Stimulated activated CD4-positive, alpha-beta T cell treated with anti-CD3 and anti-CD28 coated beads, TNF-alpha, amount 100 ng/mL, for 48 hours (primary cell): ENCODE results near the gene PPP1R8.
"Not testable (repeated sequence)": the region's sequence is repeated elsewhere in the genome, so short reads cannot be mapped to it uniquely, and the experiment has no call there.

ENCODE experiments used
- DNase-seq, 3 donors: peaks; one replicate each; pipeline ENCODE4 v3.0.0-alpha.2; 2020; ENCODE audit warnings: low read depth in 3 of 3

Gene PPP1R8

DNA sequence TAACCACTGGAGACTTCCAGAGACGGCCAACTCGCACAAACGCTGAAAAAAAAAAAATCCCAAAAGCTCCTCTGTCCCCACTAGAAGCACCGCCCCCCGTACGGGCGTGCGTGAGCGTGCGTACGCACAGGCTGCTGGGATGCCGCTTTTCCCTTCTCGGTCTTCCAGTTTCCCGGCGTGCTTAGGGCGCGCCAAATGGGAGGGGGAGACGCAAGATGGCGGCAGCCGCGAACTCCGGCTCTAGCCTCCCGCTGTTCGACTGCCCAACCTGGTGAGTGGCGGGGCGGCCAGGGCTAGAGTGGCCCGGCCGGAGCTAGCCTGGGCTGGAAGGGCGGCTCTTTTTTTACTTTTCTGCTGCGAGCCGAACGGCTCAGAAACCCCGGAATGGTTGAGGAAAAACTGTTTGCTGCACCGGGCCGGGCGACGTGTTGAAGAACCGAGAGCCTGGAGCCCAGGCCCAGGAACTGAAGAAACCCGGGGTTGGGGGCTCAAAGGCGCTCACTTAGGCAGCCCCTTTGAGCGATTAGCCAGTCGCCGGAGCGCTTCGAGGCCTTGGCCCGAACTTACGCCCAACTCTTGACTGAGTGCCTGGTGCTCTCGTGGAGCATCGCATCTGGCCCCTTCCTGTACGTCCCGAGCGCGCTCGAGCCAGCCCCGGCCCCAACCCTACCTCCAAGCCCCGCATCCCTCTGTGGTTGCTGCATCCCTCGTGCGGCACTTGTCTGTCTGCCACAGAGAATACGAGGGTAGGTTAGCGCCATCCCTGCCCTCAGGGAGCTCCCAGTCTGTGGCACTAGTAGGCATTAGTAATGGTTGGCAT lies at the start of gene PPP1R8:
Gene PPP1R8, plus strand, starts transcription at position 162 of the 820 bp plus-strand sequence. Its CDS starts 54 bp downstream, at position 216.
- DNase-seq, result peak; percentile 80 to 86 (median 85)

DNA sequence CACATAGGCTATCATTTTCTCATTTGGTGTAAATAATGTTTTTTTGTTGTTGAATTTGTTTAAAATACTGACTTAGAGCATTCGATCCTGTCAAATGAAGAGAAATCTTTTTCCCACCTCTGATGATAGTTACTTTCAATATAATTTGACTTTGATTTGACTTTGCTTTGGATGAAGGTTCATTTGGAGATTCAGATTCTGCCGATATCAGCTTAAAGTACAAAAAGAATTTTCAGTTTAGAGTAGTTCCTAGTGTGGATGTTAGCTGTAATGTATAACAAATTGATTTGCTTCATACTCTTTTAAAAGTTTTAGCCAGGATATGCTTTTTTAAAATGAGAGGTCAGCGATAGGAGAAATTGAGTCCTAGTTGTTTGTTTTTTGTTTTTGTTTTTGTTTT lies 47.6 kb upstream of the PPP1R8 start:
- DNase-seq, result no peak

DNA sequence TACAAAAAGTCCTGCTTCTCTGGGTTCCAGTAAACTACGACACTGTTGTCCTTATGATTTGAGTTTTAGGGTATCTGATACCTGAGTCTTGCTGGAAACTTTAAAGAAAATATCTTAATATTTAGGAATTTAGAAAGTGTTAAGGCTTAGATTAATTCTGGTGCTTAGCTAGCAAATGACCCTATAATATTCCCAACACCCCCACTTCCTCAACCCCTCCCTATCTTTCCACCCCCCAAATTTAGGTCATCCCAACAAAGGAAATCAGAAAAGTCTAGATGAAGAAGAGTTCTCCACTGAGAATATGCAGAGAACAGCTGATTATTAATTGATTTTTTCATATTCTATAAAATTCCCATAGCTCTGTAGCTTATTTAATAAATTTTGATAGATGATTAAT lies 45.9 kb upstream of the PPP1R8 start:
- no peak for DNase-seq

DNA sequence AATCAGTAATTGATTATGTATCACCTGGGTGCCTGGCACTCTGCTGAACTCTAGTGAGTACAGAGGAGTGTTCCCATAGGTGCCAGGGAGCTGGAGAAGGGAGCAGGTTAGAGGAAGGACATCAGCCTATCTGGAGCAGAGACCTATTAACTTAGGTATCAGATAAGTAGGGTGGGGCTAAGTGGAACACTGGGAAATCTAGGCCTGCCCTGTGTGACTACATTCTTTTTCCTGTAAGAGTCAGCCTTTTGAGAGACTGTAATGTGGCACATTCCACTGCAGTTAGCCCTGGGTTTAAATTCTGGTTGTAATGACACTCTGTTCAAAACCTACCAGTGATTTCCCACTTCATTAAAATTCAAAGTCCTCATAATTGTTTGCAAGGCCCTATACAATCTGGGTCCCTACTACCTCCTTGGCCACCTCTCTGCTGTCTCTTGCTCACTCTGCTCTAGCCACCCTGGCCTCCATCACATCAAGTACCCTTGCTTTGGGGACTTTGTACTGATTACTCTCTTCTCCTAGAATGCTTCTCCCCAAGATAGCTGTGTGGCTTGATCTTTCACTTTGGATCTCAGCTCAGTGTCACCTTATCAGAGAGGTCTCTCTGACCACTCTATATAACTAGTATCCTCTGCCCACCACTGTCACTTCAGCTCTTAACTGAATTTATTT lies 44.7 kb upstream of the PPP1R8 start:
- no peak for DNase-seq

DNA sequence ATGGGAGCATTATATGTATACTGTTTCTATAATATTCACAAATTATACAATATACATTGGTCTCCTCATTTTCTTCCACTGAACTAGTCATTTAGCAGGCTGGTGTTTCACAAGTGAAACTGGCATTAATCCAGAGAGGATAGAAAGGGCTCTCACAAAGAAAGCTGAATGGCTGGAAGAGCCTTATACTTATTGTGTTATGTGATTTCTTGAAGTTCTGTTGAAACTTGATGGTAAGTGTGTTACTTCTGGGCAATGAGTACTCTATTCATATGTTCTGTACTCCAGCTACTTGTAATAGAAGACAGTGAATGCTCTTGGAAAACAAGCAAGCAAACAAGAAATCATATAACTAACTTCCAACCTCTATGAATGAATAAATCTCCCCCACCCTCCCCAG lies 42.7 kb upstream of the PPP1R8 start:
- no peak for DNase-seq

DNA sequence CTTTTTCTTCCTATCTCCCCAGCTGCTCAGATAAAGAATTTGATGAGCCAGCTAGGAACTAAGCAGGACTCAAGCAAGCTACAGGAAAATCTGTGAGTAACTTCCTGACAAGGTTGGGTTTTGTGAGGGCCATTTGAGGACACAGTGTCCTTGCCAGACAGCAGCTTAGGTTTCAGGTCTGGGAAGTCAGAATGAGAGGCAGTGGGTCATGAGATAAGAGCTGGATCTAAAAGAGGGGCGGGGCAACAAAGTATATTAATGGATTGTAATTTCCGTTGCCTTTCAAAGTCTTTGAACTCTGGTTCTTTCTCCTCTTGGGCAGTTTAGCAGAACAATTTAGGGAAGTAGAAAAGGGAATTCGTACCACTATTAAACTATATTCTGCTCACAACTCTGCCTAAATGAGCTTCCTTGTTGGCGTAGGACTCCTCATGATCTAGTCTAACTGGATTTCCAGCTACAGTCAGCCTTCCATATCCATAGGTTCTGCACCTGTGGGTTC lies 41.0 kb upstream of the PPP1R8 start:
- no peak for DNase-seq

DNA sequence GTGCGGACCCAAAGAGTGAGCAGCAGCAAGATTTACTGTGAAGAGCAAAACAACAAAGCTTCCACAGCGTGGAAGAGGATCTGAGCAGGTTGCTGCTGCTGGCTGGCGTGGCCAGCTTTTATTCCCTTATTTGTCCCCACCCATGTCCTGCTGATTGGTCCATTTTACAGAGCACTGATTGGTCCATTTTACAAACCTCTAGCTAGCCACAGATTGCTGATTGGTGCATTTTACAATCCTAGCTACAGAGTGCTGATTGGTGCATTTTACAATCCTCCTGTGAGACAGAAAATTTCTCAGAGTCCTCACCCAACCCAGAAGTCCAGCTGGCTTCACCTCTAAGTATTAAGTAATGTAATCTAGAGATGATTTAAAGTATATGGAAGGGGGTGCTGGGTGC lies 40.3 kb upstream of the PPP1R8 start:
- not testable (repeated sequence) for DNase-seq

DNA sequence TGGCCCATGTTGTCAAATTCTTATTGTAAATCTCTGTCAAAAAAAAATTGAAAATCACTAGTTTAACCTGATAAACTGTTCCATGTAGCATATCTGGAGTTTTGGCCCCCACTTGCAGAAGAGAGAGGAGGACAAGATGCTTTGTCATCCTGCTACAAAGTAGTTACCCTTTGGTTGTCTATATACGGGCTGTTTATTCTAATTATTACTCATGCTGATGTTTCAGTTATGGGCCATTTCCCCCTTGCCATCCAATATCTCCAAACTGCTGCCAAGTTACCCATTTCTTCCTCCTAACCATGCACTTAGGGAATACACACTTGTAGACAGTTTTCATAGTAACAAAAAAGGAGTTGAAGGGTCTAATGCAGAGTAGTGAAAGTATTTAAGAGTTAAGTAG lies 35.0 kb upstream of the PPP1R8 start:
- no peak for DNase-seq

DNA sequence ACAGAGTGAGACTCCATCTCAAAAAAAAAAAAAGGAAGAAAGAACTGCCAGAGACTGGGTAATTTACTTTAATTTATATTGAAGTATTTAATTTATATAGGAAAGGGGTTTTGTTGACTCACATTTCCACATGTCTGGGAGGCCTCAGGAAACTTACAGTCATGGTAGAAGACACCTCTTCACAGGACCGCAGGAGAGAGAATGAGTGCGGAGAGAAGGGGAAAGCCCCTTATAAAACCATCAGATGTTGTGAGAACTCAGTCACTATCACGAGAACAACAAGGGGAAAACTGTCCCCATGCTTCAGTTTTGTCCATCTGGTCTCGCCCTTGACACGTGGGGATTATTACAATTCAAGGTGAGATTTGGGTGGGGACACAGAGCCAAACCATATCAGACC lies 25.8 kb upstream of the PPP1R8 start:
- DNase-seq, result no peak

DNA sequence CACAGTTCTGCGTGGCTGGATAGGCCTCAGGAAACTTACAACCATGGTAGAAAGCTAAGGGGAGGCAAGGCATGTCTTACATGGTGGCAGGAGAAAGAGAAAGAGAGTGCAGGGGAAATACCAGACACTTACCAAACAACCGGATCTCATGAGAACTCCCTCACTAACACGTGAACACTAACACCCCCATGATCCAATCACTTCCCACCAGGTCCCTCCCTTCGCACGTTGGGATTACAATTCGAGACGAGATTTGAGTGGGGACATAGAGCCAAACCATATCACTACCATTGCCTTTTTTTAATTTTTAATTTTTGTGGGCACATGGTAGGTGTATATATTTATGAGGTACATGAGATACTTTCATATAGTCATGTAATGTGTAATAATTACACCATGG lies 23.8 kb upstream of the PPP1R8 start:
- no peak for DNase-seq

DNA sequence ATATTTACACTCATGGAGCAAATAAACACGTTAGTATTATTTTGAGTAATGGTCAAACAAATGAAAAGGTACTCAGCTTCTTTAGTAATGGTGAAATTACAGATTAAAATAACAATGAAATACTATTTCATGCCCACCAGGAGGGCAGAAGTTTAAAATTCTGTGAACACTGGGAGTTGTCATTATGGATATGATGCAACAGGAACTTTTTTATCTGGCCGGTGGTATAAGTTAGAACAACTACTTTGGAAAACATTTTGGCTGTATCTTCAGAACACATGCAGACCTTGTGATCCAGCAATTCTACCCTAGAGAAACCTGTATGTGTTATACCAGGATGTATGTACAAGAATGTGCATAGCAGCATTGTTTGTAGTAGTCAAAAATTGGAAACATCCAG lies 23.2 kb upstream of the PPP1R8 start:
- no peak for DNase-seq

DNA sequence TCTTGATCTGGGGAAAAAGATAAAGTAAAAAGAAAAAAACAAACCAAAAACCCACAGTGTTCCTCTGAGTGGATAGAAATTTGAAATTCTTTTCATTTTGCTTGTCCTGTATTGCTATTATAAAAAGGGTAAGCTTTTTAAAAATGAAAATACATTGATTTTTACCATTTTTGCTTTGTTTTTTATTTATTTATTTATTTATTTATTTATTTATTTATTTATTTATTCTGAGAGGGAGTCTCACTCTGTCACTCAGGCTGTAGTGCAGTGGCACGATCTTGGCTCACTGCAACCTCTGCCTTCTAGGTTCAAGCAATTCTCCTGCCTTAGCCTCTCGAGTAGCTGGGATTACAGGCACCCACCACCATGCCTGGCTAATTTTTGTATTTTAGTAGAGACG lies 22.5 kb upstream of the PPP1R8 start:
- not testable (repeated sequence) for DNase-seq

DNA sequence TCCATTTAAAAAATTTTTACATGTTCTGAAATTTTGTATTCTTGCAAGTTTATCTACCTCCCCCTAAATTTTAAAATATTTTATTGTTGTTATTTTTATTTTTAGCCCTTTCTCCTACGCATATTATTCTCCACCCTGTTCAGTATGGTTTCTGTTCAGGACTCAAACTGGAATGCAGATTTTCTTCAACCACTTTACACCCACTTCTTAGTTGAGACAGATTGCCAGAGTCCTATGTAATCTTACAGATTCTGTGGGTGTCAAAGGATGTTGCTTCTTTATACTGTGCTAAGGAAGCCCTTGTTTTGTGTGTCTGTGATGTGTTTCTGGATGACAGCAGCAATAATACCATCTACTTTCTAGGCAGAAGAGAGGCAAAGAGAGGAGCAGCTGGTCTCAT lies 20.7 kb upstream of the PPP1R8 start:
- no peak for DNase-seq

DNA sequence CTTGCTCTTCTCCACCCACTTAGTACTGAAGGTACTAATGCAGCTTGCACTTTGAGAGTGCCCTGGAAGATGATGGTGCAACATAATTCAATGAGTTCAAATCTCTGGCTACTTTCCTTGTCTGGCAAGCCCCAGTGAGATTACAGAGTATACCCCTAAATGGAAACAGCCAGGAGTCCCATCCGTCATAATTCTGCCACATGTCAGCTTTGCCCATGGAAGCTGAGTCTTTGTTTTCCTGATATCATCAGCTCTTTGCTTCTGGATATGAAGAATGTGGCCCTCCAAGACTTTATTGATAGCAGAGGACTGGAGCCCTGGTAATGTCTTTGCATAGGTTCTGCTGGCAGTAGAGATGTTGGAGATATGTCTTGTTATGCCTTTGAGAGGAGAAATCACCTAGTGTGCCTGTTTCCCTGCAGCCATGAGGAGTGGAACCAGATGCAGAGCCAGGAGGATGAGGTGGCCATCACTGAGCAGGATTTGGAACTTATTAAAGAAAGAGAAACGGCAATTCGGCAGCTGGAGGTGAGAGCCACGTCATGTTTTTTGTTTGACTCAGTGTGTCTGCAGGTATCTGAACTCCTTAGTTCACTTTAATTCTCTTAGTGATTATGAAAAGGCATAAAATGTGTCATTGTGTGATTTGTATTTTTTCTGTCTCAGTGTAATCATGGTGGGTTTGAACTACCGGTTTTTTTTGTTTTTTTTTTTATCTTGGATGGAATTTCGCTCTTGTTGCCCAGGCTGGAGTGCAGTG lies 18.7 kb upstream of the PPP1R8 start:
- DNase-seq, result no peak

DNA sequence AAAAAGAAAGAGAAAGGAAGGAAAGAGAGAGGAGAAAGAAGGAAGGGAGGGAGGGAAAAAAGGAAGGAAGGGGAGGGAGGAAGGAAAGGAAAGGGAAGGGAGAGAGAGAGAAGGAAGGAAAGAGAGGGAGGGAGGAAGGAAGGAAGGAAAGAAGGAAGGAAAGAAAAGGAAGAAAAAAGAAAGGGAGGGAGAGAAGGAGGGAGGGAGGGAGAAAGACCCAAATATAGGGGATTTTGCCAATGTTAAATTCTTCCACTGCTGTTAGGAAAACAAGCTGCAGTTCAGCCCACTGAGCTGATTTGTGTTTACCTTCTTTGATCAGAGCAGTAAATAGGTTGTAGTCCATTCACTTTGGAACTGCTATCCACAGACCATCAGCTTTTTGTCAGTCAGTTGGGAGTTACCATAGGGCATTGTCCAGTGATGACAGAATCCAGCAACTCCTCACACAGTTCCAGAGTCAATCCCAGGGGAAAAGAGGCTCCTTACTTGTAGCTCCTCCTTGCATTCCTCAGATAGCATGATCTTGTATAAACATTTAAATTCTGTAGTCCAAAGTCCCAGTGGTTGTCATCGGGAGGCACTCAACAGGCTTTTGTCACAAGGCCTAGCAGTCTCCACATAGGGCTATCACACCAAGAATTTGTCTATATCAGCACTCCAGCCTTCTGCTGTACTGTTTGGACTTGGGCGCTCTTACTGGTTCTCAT lies 13.5 kb upstream of the PPP1R8 start:
- no peak for DNase-seq

DNA sequence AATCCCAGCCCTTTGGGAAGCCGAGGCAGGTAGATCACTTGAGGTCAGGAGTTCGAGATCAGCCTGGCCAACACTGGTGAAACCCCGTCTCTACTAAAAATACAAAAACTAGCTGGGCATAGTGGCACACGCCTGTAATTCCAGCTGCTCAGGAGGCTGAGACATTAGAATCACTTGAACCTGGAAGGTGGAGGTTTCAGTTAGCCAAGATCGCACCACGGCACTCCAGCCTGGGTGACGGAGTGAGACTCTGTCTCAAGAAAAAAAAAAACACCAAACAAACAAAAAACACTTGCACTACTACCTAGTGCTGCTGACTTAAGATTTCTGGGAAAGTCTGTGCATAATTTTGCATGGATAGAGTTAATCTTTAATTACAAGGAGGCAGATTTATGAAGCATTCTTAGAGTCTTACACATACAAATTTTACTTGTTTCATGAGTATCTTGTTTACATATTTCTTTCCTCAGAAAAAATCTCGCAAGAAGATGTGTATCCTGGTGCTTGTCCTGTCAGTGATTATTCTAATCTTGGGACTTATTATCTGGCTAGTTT lies 8.7 kb upstream of the PPP1R8 start:
- DNase-seq, result no peak

DNA sequence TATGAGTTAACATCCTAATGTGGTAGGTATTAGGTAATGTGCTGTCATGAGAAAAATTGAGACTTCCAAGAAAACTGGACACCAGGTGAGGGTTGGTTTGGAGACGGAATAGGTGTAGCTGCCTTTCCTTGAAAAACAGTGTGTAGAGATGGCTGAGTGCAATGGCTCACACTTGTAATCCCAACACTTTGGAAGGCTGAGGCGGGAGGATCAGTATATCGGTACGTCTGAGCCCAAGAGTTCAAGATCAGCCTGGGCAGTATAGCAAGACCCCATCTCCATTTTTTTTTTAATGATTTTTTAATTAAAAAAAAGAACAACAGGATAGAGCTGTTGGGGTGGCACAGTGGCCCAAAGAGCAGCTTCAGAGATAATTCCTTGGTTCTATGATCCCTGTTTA lies 6.8 kb upstream of the PPP1R8 start:
- DNase-seq, result no peak

DNA sequence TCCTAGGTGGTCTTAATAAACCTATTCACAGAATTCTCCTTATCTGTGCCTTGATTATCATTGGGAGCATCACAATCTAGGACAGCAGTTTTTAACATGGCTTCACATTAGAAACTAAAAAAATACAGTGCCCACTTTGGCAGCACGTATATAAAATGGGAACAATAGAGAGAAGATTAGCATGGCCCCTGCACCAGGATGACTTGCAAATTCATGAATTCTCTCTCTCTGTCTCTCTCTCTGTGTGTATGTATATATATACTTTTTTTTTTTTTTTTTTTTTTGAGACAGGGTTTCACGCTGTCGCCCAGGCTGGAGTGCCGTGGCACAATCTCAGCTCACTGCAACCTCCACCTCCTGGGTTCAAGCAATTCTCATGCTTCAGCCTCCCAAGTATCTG lies 6.2 kb upstream of the PPP1R8 start:
- DNase-seq, result no peak

DNA sequence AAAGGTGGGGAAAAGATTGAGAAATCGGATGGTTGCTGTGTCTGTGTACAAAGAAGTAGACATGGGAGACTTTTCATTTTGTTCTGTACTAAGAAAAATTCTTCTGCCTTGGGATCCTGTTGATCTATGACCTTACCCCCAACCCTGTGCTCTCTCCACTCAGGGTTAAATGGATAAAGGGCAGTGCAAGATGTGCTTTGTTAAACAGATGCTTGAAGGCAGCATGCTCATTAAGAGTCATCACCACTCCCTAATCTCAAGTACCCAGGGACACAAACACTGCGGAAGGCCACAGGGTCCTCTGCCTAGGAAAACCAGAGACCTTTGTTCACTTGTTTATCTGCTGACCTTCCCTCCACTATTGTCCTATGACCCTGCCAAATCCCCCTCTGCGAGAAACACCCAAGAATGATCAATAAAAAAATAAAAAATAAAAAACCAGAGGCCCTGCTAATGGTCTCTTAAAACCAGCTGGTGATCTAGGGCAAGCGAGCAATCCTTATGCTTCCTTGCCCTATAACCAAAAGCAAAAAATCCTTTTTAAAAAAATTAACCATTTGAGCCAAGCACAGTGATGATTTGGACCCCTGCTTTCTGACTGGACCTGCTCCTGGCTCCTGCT lies 1.1 kb upstream of the PPP1R8 start:
- DNase-seq, result not testable (repeated sequence)

DNA sequence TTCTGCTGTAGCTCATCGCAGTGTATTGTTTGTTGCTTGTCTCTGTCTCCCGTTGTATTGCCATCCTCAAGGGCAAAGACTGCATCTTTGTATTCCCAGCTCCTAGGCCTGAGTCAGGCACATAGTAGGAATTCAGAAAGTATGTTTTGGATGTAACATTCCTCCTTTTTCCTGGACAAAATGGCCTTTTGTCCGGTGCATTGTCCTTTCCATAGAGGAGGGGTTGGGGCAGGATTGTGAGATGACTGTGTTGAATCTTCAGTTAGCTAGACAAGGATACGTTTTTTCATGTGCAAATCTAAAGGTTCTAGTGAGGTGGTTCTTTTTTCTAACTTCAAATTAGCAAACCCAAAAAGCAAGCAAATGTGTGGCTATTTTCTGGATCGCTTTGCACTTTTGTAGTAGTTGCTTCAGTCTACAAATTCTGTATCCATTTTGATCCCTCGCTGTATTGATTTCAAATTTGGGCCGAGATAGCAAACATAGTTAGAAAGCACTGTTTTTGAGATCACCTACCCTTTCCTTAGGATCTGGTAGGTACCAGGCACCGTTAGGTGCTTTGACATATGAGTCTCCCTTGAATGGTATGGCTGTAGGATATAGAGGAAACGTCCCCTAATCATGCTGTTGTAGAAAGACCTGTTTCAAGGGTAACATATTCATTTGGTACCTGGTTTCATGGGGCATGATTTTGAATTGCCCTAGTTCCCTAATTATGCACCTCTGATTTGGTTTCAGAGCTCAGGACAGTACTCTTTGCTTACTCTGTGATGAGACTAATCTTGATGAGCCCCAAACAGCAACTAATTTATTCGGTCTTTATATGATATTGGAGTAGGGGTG lies 1.2 kb downstream of the PPP1R8 start:
- no peak for DNase-seq
